A673 (cell line): ENCODE data around the gene ACOT7.

Experiments
- EZH2 ChIP-seq: fragments of 200-600 bp; sonication (generic); IDR thresholded peaks from 2 replicates; pipeline ENCODE4 v1.6.1; 2017; ENCODE audit warnings: borderline replicate concordance, low read depth, mild to moderate bottlenecking, mixed read lengths, antibody characterized with exemption, low read length; ENCODE audit not compliant: poor library complexity, severe bottlenecking
- TF ChIP-seq, protein P1 (sequence below): fragments of 300-800, 200-600 bp; sonication (generic); conservative IDR thresholded peaks from 2 replicates; pipeline ENCODE4 v1.5.1; 2017; ENCODE audit warnings: low read depth, mild to moderate bottlenecking, antibody characterized with exemption, low read length, moderate library complexity, mixed read lengths

DNA sequence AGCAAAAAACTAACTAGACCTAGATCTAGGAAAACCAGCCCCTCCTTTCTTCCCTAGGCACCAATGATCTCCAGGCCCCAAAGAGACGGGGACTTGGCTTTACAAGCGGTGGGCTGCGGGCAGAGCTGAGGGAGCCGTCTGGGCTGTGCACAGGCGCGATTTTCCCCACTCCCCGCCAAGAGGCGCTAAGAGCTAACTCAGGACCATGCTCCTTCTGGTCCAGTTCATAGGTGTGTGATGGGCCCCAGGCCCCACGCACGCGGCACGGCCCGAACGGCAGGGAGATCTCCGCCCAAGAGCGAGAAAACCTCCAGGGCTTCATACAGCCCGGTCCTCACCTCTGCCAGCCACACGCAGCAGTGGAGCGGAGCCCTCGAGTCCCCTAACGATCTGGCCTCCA is 125.2 kb downstream of the ACOT7 start:
- TF ChIP-seq, protein P1, sequence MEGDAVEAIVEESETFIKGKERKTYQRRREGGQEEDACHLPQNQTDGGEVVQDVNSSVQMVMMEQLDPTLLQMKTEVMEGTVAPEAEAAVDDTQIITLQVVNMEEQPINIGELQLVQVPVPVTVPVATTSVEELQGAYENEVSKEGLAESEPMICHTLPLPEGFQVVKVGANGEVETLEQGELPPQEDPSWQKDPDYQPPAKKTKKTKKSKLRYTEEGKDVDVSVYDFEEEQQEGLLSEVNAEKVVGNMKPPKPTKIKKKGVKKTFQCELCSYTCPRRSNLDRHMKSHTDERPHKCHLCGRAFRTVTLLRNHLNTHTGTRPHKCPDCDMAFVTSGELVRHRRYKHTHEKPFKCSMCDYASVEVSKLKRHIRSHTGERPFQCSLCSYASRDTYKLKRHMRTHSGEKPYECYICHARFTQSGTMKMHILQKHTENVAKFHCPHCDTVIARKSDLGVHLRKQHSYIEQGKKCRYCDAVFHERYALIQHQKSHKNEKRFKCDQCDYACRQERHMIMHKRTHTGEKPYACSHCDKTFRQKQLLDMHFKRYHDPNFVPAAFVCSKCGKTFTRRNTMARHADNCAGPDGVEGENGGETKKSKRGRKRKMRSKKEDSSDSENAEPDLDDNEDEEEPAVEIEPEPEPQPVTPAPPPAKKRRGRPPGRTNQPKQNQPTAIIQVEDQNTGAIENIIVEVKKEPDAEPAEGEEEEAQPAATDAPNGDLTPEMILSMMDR, result no peak
- no peak for TF ChIP-seq EZH2
